Duodenal mucosa (tissue), 2 donors: ENCODE measurements around the gene WNT11.

Experiments used
- H3K27ac ChIP-seq: one replicate; pipeline ENCODE4 v1.7.0; 2013; ENCODE audit warnings: low read depth, low read length
- H3K27me3 ChIP-seq, 2 donors: one replicate each; pipeline ENCODE4 v1.7.0; 2013; ENCODE audit warnings: low read length in 2 of 2, control low read depth in 1 of 2; ENCODE audit not compliant: insufficient read depth in 2 of 2, control insufficient read depth in 1 of 2
- H3K36me3 ChIP-seq, 2 donors: one replicate each; pipeline ENCODE4 v1.7.0; 2013; ENCODE audit warnings: low read length in 2 of 2, control low read depth in 1 of 2; ENCODE audit not compliant: insufficient read depth in 2 of 2, control insufficient read depth in 1 of 2
- H3K4me1 ChIP-seq, 2 donors: one replicate each; pipeline ENCODE4 v1.7.0; 2013; ENCODE audit warnings: low read length in 2 of 2, control low read depth in 1 of 2; ENCODE audit not compliant: insufficient read depth in 2 of 2, control insufficient read depth in 1 of 2
- H3K4me3 ChIP-seq, 2 donors: one replicate each; pipeline ENCODE4 v1.7.0; 2013; ENCODE audit warnings: low read length in 2 of 2, low read depth in 1 of 2
- H3K9ac ChIP-seq, 2 donors: one replicate each; pipeline ENCODE4 v1.7.0; 2013; ENCODE audit warnings: low read length in 2 of 2, low read depth in 1 of 2
- H3K9me3 ChIP-seq, 2 donors: one replicate each; pipeline ENCODE4 v1.7.0; 2013; ENCODE audit warnings: low read length in 2 of 2, control low read depth in 1 of 2; ENCODE audit not compliant: control insufficient read depth in 1 of 2

WNT11 gene

GRCh38 chr11:76221365-76221764, 15.1 kb upstream of the WNT11 start:
- H3K9ac ChIP-seq = no peak overlapping the region

GRCh38 chr11:76219243-76219642, 12.9 kb upstream of the WNT11 start:
- no peaks in the 10 kb centered on the region for H3K4me1 ChIP-seq
- H3K4me3 ChIP-seq = no peak overlapping the region
- H3K27ac ChIP-seq = no peak overlapping the region
- peaks cover 4 to 6% of the 10 kb centered on the region in 2 donors for H3K27me3 ChIP-seq
- no peak overlapping the region for H3K9ac ChIP-seq
- no peaks in the 10 kb centered on the region for H3K9me3 ChIP-seq
- H3K36me3 ChIP-seq = no peaks in the 10 kb centered on the region

More at GRCh38 chr11:76221365-76221764, 15.1 kb upstream of the WNT11 start:
- Histone ChIP-seq H3K36me3 (no peaks in the 10 kb centered on the region), H3K9me3 (no peaks in the 10 kb centered on the region), H3K27me3 (peaks cover 4 to 6% of the 10 kb centered on the region in 2 donors), H3K27ac (no peak overlapping the region), H3K4me1 (no peaks in the 10 kb centered on the region), H3K4me3 (no peak overlapping the region)

- peaks cover 4 to 6% of the 10 kb centered on the region in 2 donors for H3K27me3 ChIP-seq
- no peaks in the 10 kb centered on the region for H3K36me3 ChIP-seq
- H3K27ac ChIP-seq = no peak overlapping the region
- H3K9me3 ChIP-seq = no peaks in the 10 kb centered on the region
- no peak overlapping the region for H3K4me3 ChIP-seq
- no peaks in the 10 kb centered on the region for H3K4me1 ChIP-seq
- no peak overlapping the region for H3K9ac ChIP-seq
Observed at GRCh38 chr11:76218449-76219178, 12.3 kb upstream of the WNT11 start.

GRCh38 chr11:76217653-76218160, 11.4 kb upstream of the WNT11 start:
- Histone ChIP-seq H3K4me1 (no peaks in the 10 kb centered on the region), H3K9me3 (no peaks in the 10 kb centered on the region), H3K9ac (no peak overlapping the region), H3K27me3 (peaks cover 4 to 12% of the 10 kb centered on the region in 2 donors), H3K36me3 (no peaks in the 10 kb centered on the region), H3K27ac (no peak overlapping the region), H3K4me3 (no peak overlapping the region)

GRCh38 chr11:76216536-76217325, 10.4 kb upstream of the WNT11 start:
- H3K36me3 ChIP-seq = no peaks in the 10 kb centered on the region
- H3K9ac ChIP-seq = no peak overlapping the region
- no peaks in the 10 kb centered on the region for H3K4me1 ChIP-seq
- H3K4me3 ChIP-seq = no peak overlapping the region
- no peak overlapping the region for H3K27ac ChIP-seq
- H3K9me3 ChIP-seq = no peaks in the 10 kb centered on the region
- peaks cover 14 to 22% of the 10 kb centered on the region in 2 donors for H3K27me3 ChIP-seq

- peaks cover 3% of the 10 kb centered on the region in 2 donors for H3K4me1 ChIP-seq
- no peaks in the 10 kb centered on the region for H3K9me3 ChIP-seq
- no peaks in the 10 kb centered on the region for H3K36me3 ChIP-seq
- H3K27ac ChIP-seq = no peak overlapping the region
- H3K27me3 ChIP-seq = peaks cover 22 to 30% of the 10 kb centered on the region in 2 donors
- H3K4me3 ChIP-seq = no peak overlapping the region
- H3K9ac ChIP-seq = no peak overlapping the region
Observed at GRCh38 chr11:76215941-76216340, 9.6 kb upstream of the WNT11 start.

- Histone ChIP-seq H3K4me3 (no peak overlapping the region), H3K9me3 (no peaks in the 10 kb centered on the region), H3K36me3 (no peaks in the 10 kb centered on the region), H3K27me3 (peaks cover 21 to 29% of the 10 kb centered on the region in 2 donors), H3K4me1 (peaks cover 4 to 5% of the 10 kb centered on the region in 2 donors), H3K27ac (no peak overlapping the region), H3K9ac (no peak overlapping the region)
Observed at GRCh38 chr11:76214968-76215548, 8.8 kb upstream of the WNT11 start.

- Histone ChIP-seq H3K27ac (no peak overlapping the region), H3K9ac (no peak overlapping the region), H3K4me3 (no peak overlapping the region), H3K4me1 (peaks cover 5 to 9% of the 10 kb centered on the region in 2 donors), H3K9me3 (no peaks in the 10 kb centered on the region), H3K36me3 (no peaks in the 10 kb centered on the region), H3K27me3 (peaks cover 21 to 27% of the 10 kb centered on the region in 2 donors)
Observed at GRCh38 chr11:76214186-76214585, 7.9 kb upstream of the WNT11 start.

- peaks cover 15 to 25% of the 10 kb centered on the region in 2 donors for H3K4me1 ChIP-seq
- H3K36me3 ChIP-seq = no peaks in the 10 kb centered on the region
- no peaks in the 10 kb centered on the region for H3K9me3 ChIP-seq
- no peak overlapping the region for H3K27ac ChIP-seq
- no peak overlapping the region for H3K4me3 ChIP-seq
- no peak overlapping the region for H3K9ac ChIP-seq
- H3K27me3 ChIP-seq = peaks cover 21 to 35% of the 10 kb centered on the region in 2 donors
Observed at GRCh38 chr11:76212086-76213035, 6.1 kb upstream of the WNT11 start.
